ENCODE measurements around the gene CASP14. TPM values are rescaled to one million over a fixed set of nuclear protein-coding genes. Genes with fewer than 3 reads are reported as not detected.

Gene CASP14
- total RNA-seq, 1 experiment from 2014 or later = not detected

DNA sequence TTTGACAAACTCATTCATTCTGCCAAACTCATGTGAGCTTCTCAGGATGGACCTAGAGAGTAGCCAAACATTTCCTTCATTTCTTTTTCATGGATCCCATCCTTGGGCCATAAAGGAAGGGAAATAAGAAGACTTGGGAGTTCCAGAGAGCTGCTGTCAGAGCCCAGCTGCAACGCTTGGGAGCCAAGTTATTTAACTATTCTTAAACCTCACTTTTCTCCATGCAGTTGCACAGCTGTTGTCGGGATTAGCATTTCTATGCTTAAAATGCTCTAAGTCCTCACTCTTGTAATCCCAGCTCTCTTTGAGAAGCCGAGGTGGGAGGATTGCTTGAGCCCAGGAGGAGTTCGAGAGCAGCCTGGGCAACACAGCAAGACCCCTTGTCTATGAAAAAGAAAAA is 11.7 kb upstream of the CASP14 start:
- CTCF ChIA-PET = interaction anchor here (1.0 to 1.2 kb wide), 4 partner anchors 12 to 251 kb away, joined by 3 to 5 read pairs (median 4); no protein-coding TSS in a partner anchor
- no peak overlapping the region for H3K27ac Mint-ChIP-seq (ENCODE audit: low read depth, unreplicated experiment)
- no peaks in the 10 kb centered on the region for H3K36me3 Mint-ChIP-seq (ENCODE audit: insufficient read depth, unreplicated experiment)
- no TSS peak for BruUV-seq (replicated peaks)
- TF ChIP-seq, protein P1, sequence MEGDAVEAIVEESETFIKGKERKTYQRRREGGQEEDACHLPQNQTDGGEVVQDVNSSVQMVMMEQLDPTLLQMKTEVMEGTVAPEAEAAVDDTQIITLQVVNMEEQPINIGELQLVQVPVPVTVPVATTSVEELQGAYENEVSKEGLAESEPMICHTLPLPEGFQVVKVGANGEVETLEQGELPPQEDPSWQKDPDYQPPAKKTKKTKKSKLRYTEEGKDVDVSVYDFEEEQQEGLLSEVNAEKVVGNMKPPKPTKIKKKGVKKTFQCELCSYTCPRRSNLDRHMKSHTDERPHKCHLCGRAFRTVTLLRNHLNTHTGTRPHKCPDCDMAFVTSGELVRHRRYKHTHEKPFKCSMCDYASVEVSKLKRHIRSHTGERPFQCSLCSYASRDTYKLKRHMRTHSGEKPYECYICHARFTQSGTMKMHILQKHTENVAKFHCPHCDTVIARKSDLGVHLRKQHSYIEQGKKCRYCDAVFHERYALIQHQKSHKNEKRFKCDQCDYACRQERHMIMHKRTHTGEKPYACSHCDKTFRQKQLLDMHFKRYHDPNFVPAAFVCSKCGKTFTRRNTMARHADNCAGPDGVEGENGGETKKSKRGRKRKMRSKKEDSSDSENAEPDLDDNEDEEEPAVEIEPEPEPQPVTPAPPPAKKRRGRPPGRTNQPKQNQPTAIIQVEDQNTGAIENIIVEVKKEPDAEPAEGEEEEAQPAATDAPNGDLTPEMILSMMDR (IDR thresholded peaks at IDR 0.05; ENCODE audit: unreplicated experiment) = no peak
- POLR2A ChIA-PET = interaction anchor here (1.2 to 1.7 kb wide), 2 partner anchors 12 to 13 kb away, joined by 5 to 6 read pairs; no protein-coding TSS in a partner anchor
- no peaks in the 10 kb centered on the region for H3K27me3 Mint-ChIP-seq (ENCODE audit: insufficient read depth, unreplicated experiment)
- H3K4me1 Mint-ChIP-seq (ENCODE audit: insufficient read depth, unreplicated experiment) = peaks cover 10% of the 10 kb centered on the region
- H3K4me3 Mint-ChIP-seq (ENCODE audit: unreplicated experiment) = no peak overlapping the region
- intact Hi-C loops (cut with micrococcal nuclease) = no loop called here
- H3K9me3 Mint-ChIP-seq (ENCODE audit: unreplicated experiment) = peaks cover 6% of the 10 kb centered on the region
- DNase-seq (ENCODE audit: unreplicated experiment) = no peak

DNA sequence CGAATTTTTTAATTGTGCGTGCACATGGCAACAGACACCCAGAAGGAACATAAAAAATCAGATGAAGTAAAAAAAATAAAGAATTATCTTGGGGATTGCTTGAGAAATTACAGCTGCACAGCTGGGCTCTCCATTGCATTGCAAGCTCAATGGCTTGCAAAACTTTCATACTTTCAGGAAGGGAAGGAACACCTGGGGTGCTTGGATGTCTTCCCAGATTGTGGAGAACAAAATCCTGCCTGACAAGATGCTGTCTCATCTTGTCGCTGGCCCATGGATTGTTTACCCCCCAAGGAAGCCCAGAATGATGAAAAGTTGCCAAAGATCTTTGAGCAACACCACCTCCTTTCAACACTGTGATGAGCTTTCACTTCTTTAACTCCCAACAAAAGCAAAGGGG is 11.0 kb upstream of the CASP14 start:
- intact Hi-C loops (cut with micrococcal nuclease) = no loop called here
- H3K27ac Mint-ChIP-seq (ENCODE audit: low read depth, unreplicated experiment) = no peak overlapping the region
- POLR2A ChIA-PET = interaction anchor here (0.6 to 1.7 kb wide), 4 partner anchors 9 to 445 kb away, joined by 3 to 6 read pairs (median 6); no protein-coding TSS in a partner anchor
- no TSS peak for BruUV-seq (replicated peaks)
- peaks cover 10% of the 10 kb centered on the region for H3K4me1 Mint-ChIP-seq (ENCODE audit: insufficient read depth, unreplicated experiment)
- H3K27me3 Mint-ChIP-seq (ENCODE audit: insufficient read depth, unreplicated experiment) = no peaks in the 10 kb centered on the region
- CTCF ChIA-PET = interaction anchor here (1.0 to 1.2 kb wide), 2 partner anchors 13 to 121 kb away, joined by 3 read pairs; no protein-coding TSS in a partner anchor
- H3K36me3 Mint-ChIP-seq (ENCODE audit: insufficient read depth, unreplicated experiment) = no peaks in the 10 kb centered on the region
- peaks cover 6% of the 10 kb centered on the region for H3K9me3 Mint-ChIP-seq (ENCODE audit: unreplicated experiment)
- peak; percentile 94 for DNase-seq (ENCODE audit: unreplicated experiment)
- H3K4me3 Mint-ChIP-seq (ENCODE audit: unreplicated experiment) = no peak overlapping the region
- TF ChIP-seq, protein P1 (IDR thresholded peaks at IDR 0.05; ENCODE audit: unreplicated experiment) = no peak

DNA sequence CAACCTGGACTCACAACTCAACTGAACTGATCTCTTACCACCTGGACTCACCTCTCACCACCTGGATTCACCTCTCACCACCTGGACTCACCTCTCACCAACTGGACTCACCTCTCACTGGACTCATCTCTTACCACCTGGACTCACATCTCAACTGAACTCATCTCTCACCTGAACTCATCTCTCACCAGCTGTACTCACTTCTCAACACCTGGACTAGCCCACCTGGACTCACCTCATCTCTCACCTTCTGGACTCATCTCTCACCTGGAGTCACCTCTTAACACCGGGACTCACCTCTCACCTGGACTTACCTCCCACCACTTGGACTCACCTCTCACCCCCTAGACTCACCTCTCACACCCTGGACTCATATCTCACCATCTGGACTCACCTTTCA is 7.3 kb upstream of the CASP14 start:
- H3K27me3 Mint-ChIP-seq (ENCODE audit: insufficient read depth, unreplicated experiment) = no peaks in the 10 kb centered on the region
- no peak overlapping the region for H3K27ac Mint-ChIP-seq (ENCODE audit: low read depth, unreplicated experiment)
- H3K9me3 Mint-ChIP-seq (ENCODE audit: unreplicated experiment) = no peaks in the 10 kb centered on the region
- TF ChIP-seq, protein P1 (IDR thresholded peaks at IDR 0.05; ENCODE audit: unreplicated experiment) = no peak
- intact Hi-C loops (cut with micrococcal nuclease) = no loop called here
- BruUV-seq (replicated peaks) = no TSS peak
- no peak for DNase-seq (ENCODE audit: unreplicated experiment)
- H3K4me1 Mint-ChIP-seq (ENCODE audit: insufficient read depth, unreplicated experiment) = peaks cover 10% of the 10 kb centered on the region
- CTCF ChIA-PET = no interaction called here
- H3K36me3 Mint-ChIP-seq (ENCODE audit: insufficient read depth, unreplicated experiment) = no peaks in the 10 kb centered on the region
- POLR2A ChIA-PET = interaction anchor here (0.6 to 0.7 kb wide), 3 partner anchors 25 to 228 kb away, joined by 3 read pairs; no protein-coding TSS in a partner anchor
- no peak overlapping the region for H3K4me3 Mint-ChIP-seq (ENCODE audit: unreplicated experiment)

DNA sequence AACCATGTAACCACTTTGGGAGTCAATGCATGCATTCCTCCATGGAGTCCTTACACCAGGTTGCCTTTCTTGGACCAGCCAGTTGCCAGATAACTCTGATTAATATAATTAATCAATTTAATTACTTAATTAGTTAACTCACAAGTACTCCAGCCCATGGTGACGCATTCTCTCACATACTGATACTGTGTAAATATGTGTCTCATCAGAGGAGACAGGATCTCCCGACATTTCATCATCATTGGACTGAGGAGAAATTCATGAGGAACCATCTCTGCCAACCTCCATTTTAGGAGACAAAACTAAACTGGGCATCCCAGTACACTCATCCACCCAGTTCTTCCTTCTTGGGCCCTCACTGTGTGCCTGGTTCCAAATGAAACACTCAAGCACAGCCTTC is 6.5 kb upstream of the CASP14 start:
- ChIA-PET POLR2A (no interaction called here), CTCF (no interaction called here)
- H3K27ac Mint-ChIP-seq (ENCODE audit: low read depth, unreplicated experiment) = no peak overlapping the region
- no peaks in the 10 kb centered on the region for H3K9me3 Mint-ChIP-seq (ENCODE audit: unreplicated experiment)
- no peak for DNase-seq (ENCODE audit: unreplicated experiment)
- intact Hi-C loops (cut with micrococcal nuclease) = no loop called here
- no peaks in the 10 kb centered on the region for H3K36me3 Mint-ChIP-seq (ENCODE audit: insufficient read depth, unreplicated experiment)
- no peaks in the 10 kb centered on the region for H3K27me3 Mint-ChIP-seq (ENCODE audit: insufficient read depth, unreplicated experiment)
- TF ChIP-seq, protein P1 (IDR thresholded peaks at IDR 0.05; ENCODE audit: unreplicated experiment) = no peak
- peaks cover 10% of the 10 kb centered on the region for H3K4me1 Mint-ChIP-seq (ENCODE audit: insufficient read depth, unreplicated experiment)
- no TSS peak for BruUV-seq (replicated peaks)
- H3K4me3 Mint-ChIP-seq (ENCODE audit: unreplicated experiment) = no peak overlapping the region

Data from MCF 10A (cell line).